Neutrophil (primary cell): ENCODE measurements around the gene MEIS3.

Experiments used
- H3K27ac ChIP-seq: fragments of 200-600 bp; sonication (generic); 2 replicates; pipeline ENCODE4 v1.5.1; 2016; ENCODE audit warnings: mild to moderate bottlenecking, moderate library complexity
- H3K27me3 ChIP-seq: fragments of 200-600 bp; sonication (generic); 2 replicates; pipeline ENCODE4 v1.6.0; 2016; ENCODE audit warnings: mild to moderate bottlenecking
- H3K36me3 ChIP-seq: fragments of 200-600 bp; sonication (generic); 2 replicates; pipeline ENCODE4 v1.5.1; 2017
- H3K4me1 ChIP-seq, 2 experiments: fragments of 200-600 bp in 1 of 2; sonication (generic) in 1 of 2; 1 replicate in 1 of 2; 2 replicates in 1 of 2; pipeline versions ENCODE4 v1.5.1 to v1.6.1; 2013 to 2016; ENCODE audit warnings: low read depth in 1 of 2, low read length in 1 of 2, mild to moderate bottlenecking in 1 of 2, moderate library complexity in 1 of 2; ENCODE audit not compliant: control insufficient read depth in 1 of 2, insufficient read depth in 1 of 2
- H3K4me3 ChIP-seq, 2 experiments: fragments of 200-600 bp in 1 of 2; sonication (generic) in 1 of 2; 1 replicate in 1 of 2; 2 replicates in 1 of 2; pipeline ENCODE4 v1.5.1; 2013 to 2016; ENCODE audit warnings: low read depth in 1 of 2, low read length in 1 of 2, mild to moderate bottlenecking in 1 of 2, moderate library complexity in 1 of 2
- H3K9me3 ChIP-seq: fragments of 200-600 bp; sonication (generic); 2 replicates; pipeline ENCODE4 v1.5.1; 2016
- TF ChIP-seq, protein P1 (sequence below): fragments of 200-600 bp; sonication (generic); IDR thresholded peaks from 2 replicates; pipeline ENCODE4 v1.5.1; 2016; ENCODE audit warnings: antibody characterized with exemption

The MEIS3 gene

DNA sequence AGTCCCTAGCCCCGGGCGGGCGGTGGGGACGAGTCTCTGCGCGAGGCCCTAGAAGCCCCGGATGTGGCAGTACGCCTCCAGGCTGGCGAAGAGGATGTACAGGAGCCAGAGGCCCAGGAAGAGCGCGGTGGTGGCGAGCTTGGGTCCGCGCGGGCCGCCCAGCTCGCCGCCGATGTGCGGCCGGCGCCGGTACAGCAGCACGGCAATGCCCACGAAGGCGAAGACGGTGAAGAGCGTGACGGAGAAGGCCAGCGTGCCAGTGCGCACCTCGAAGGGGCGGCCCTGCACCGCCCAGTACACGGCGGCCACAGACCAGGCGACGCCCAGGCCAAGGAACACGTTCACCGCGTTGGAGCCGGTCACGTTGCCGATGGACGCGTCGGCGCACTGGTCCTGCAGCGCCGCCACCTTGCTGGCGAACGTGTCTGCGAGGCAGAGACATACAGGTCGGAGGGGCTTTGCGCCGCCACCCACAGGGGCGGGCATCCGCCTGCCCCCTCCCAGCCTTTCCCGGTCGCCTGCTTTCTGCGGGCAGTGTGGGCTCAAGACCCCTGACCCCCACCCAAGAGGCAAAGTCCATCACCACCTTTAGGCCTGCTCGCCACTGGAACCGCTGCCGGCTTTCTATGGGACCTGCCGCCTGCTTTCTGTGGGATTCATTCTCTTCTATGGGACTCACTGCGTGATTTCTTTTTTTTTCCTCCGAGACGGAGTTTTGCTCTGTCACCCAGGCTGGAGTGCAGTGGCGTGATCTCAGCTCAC is 10.9 kb upstream of the MEIS3 start:
- Histone ChIP-seq H3K4me1 (peaks cover 2 to 6% of the 10 kb centered on the region in 2 experiments), H3K9me3 (no peaks in the 10 kb centered on the region), H3K27ac (no peak overlapping the region), H3K36me3 (no peaks in the 10 kb centered on the region), H3K4me3 (no peak overlapping the region), H3K27me3 (peaks cover 100% of the 10 kb centered on the region)
- TF ChIP-seq, protein P1, sequence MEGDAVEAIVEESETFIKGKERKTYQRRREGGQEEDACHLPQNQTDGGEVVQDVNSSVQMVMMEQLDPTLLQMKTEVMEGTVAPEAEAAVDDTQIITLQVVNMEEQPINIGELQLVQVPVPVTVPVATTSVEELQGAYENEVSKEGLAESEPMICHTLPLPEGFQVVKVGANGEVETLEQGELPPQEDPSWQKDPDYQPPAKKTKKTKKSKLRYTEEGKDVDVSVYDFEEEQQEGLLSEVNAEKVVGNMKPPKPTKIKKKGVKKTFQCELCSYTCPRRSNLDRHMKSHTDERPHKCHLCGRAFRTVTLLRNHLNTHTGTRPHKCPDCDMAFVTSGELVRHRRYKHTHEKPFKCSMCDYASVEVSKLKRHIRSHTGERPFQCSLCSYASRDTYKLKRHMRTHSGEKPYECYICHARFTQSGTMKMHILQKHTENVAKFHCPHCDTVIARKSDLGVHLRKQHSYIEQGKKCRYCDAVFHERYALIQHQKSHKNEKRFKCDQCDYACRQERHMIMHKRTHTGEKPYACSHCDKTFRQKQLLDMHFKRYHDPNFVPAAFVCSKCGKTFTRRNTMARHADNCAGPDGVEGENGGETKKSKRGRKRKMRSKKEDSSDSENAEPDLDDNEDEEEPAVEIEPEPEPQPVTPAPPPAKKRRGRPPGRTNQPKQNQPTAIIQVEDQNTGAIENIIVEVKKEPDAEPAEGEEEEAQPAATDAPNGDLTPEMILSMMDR, result no peak

DNA sequence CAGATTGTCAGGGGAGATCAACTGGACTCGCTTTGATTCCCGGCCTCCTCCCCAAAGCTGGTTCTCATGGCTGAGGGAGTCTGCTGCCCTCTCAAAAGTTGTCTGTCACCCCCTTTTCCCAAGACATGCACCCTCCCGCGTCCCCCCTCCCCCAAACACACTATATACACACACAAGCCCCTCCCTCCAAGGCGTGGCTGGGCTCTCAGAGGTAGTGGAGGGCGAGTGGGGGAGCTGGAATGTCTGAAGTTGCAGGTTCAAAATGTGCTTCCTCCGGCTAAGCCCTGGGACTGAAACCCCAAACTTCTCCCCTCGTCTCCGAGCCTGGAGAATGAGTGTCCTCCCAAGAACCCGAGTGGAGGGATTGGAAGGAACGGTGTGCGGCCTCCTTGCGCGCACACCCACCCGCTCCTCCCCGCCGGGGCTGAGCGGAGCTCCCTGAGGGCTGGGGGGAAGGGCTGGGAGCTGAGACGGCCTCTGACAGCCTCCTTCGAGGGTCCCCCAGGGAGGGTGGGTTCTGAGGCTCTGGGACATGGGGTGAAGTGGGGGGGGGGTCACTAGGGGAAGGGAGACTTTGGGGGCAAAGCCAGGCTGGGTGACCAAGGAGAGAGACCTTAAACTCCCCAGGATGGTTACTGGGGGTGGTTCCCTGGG is 9.9 kb upstream of the MEIS3 start:
- Histone ChIP-seq H3K27ac (no peak overlapping the region), H3K4me3 (no peak overlapping the region), H3K36me3 (no peaks in the 10 kb centered on the region), H3K9me3 (no peaks in the 10 kb centered on the region), H3K27me3 (peaks cover 100% of the 10 kb centered on the region), H3K4me1 (peaks cover 2 to 6% of the 10 kb centered on the region in 2 experiments)
- TF ChIP-seq, protein P1, result no peak

DNA sequence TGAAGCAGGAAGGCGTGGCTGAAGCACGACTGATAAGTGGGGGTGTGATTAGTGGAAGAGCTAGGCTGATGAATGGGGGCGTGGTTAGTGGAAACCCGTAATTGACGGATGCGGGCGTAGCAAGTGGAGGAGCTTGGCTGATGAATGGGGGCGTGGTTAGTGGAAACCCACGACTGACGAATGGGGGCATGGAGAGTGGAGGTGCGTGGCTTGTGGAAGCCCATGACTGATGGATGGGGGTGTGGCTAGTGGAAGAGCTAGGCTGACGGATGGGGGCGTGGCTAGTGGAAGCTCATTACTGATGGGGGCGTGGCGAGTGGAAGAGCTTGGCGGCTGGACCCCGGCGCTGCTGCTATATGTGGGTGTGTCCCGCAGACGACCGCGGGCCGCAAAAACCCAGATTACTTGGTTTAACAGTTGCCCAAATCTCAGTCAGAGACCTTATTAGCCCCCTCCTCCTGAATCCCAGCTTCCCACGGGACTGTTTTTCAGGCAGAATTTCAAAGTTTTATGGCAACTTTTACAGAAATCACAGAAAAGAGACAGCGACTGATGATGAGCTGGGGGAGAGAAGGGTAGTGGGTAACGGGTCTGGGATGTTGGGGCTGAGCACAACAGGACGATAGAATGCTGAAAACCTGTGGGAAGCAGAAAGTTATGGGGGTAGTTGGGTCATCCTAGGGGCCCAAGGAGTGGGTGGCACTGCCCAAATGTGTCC is 9.0 kb upstream of the MEIS3 start:
- TF ChIP-seq, protein P1, result no peak
- no peaks in the 10 kb centered on the region for H3K9me3 ChIP-seq
- peaks cover 100% of the 10 kb centered on the region for H3K27me3 ChIP-seq
- no peaks in the 10 kb centered on the region for H3K36me3 ChIP-seq
- H3K4me3 ChIP-seq, result no peak overlapping the region
- no peak overlapping the region for H3K27ac ChIP-seq
- H3K4me1 ChIP-seq, result peaks cover 2 to 6% of the 10 kb centered on the region in 2 experiments

DNA sequence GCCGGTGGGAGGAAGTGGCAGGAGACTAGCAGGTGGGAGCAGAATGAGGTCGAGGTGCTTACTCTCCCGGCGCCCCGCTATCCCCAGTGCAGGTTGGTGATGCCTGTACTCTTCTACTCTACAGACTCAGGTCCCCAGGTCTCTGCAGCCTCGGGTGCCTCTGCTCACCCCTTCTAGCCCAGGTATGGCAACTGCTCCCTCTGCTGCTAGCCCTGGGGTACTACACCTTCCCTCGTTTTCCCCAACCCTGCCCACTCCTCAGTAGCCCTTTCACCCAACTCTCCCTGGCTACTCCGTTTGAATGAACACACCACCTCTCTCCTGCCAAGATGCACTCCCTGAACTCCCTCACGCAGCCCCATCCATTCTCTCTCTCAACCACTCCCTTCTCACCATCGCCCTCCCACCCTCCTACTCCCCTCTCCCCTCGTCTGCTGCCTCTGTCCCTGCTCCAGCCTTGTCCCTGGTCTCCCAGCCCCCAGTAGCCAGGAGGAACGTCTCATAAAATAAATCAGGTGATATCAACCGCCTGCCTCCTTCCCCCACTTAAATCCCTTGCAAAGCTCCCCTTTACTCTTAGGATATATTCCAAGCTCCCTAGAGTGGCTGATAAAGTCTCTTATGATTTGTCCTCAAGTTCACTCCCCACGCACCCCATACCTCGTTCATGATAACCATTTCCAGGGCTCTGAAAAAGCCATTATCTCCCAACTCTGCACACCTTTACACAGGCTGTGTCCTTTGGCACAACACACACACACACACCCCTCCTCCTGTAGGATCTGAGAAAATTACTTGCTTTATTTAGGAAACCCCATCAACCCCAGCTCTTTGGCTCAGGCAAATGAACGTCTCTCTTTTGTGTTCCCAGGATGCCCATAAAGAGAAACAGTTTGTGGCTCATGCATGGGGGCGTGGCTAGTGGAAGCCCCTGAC is 8.2 kb upstream of the MEIS3 start:
- Histone ChIP-seq H3K4me3 (no peak overlapping the region), H3K4me1 (peaks cover 2 to 6% of the 10 kb centered on the region in 2 experiments), H3K27ac (no peak overlapping the region), H3K36me3 (no peaks in the 10 kb centered on the region), H3K9me3 (no peaks in the 10 kb centered on the region), H3K27me3 (peaks cover 100% of the 10 kb centered on the region)
- TF ChIP-seq, protein P1, result peak; percentile 90
